Measurements from ENCODE around the gene PARD3. TPM values are rescaled to one million over a fixed set of nuclear protein-coding genes. Genes with fewer than 3 reads are reported as not detected.

The PARD3 gene
- total and polyA plus RNA-seq, 4 experiments from 2014 or later = 0.13 to 0.25 TPM; not detected in 2

- intact Hi-C loops (cut with micrococcal nuclease) = no loop called here
- Mint-ChIP-seq H3K27ac (no peak overlapping the region), H3K4me1 (no peaks in the 10 kb centered on the region), H3K36me3 (no peaks in the 10 kb centered on the region), H3K4me3 (no peak overlapping the region), H3K9me3 (peaks cover 0 to 2% (median 0%) of the 10 kb centered on the region in 8 donors), H3K27me3 (peaks cover under 1 to 2% of the 10 kb centered on the region in 2 donors)
- ChIA-PET CTCF (ENCODE audit: partially characterized antibody) (no interaction called here), POLR2A (ENCODE audit: partially characterized antibody) (no interaction called here)
- H3K9me3 ChIP-seq (ENCODE audit: control insufficient read depth in 1 of 2, low read length in 2 of 2) = no peaks in the 10 kb centered on the region
- no peak for DNase-seq
- no peaks in the 10 kb centered on the region for H3K27me3 ChIP-seq (ENCODE audit: insufficient read depth, low read length)
- no peak overlapping the region for H3K27ac ChIP-seq (ENCODE audit: low read depth, low read length)
- no peaks in the 10 kb centered on the region for H3K4me1 ChIP-seq (ENCODE audit: insufficient read depth, low read length)
- no peak overlapping the region for H3K4me3 ChIP-seq (ENCODE audit: low read length in 2 of 2)
- H3K36me3 ChIP-seq (ENCODE audit: insufficient read depth, low read length) = no peaks in the 10 kb centered on the region
Observed at GRCh38 chr10:34835908-34836508, 20.9 kb upstream of the PARD3 start.

- intact Hi-C loops (cut with micrococcal nuclease) = no loop called here
- H3K4me3 ChIP-seq (ENCODE audit: low read length in 2 of 2) = no peak overlapping the region
- Mint-ChIP-seq H3K4me3 (no peak overlapping the region), H3K36me3 (no peaks in the 10 kb centered on the region), H3K9me3 (peaks cover 0 to 2% (median 0%) of the 10 kb centered on the region in 8 donors), H3K4me1 (peaks cover 3 to 7% (median 5%) of the 10 kb centered on the region in 4 donors), H3K27ac (no peak overlapping the region), H3K27me3 (peaks cover 0 to 2% of the 10 kb centered on the region in 2 donors)
- H3K27ac ChIP-seq (ENCODE audit: low read depth, low read length) = no peak overlapping the region
- POLR2A ChIA-PET (ENCODE audit: partially characterized antibody) = no interaction called here
- H3K36me3 ChIP-seq (ENCODE audit: insufficient read depth, low read length) = no peaks in the 10 kb centered on the region
- no peak for DNase-seq
- CTCF ChIA-PET (ENCODE audit: partially characterized antibody) = no interaction called here
- H3K9me3 ChIP-seq (ENCODE audit: control insufficient read depth in 1 of 2, low read length in 2 of 2) = no peaks in the 10 kb centered on the region
- H3K4me1 ChIP-seq (ENCODE audit: insufficient read depth, low read length) = no peaks in the 10 kb centered on the region
- no peaks in the 10 kb centered on the region for H3K27me3 ChIP-seq (ENCODE audit: insufficient read depth, low read length)
Observed at GRCh38 chr10:34834274-34834673, 19.2 kb upstream of the PARD3 start.

GRCh38 chr10:34830217-34830822, 15.2 kb upstream of the PARD3 start:
- ChIA-PET POLR2A (ENCODE audit: partially characterized antibody) (no interaction called here), CTCF (ENCODE audit: partially characterized antibody) (no interaction called here)
- H3K36me3 Mint-ChIP-seq = no peaks in the 10 kb centered on the region
- peaks cover 3 to 7% (median 6%) of the 10 kb centered on the region in 4 donors for H3K4me1 Mint-ChIP-seq
- peaks cover 4% of the 10 kb centered on the region in 2 donors for H3K27me3 Mint-ChIP-seq
- intact Hi-C loops (cut with micrococcal nuclease) = no loop called here
- no peak for DNase-seq
- no peak overlapping the region for H3K27ac ChIP-seq (ENCODE audit: low read depth, low read length)
- no peaks in the 10 kb centered on the region for H3K9me3 Mint-ChIP-seq
- no peaks in the 10 kb centered on the region for H3K9me3 ChIP-seq (ENCODE audit: control insufficient read depth in 1 of 2, low read length in 2 of 2)
- H3K4me3 ChIP-seq (ENCODE audit: low read length in 2 of 2) = no peak overlapping the region
- no peaks in the 10 kb centered on the region for H3K27me3 ChIP-seq (ENCODE audit: insufficient read depth, low read length)
- no peak overlapping the region for H3K27ac Mint-ChIP-seq
- H3K36me3 ChIP-seq (ENCODE audit: insufficient read depth, low read length) = no peaks in the 10 kb centered on the region
- H3K4me1 ChIP-seq (ENCODE audit: insufficient read depth, low read length) = no peaks in the 10 kb centered on the region
- no peak overlapping the region for H3K4me3 Mint-ChIP-seq

- intact Hi-C loops (cut with micrococcal nuclease) = no loop called here
- CTCF ChIA-PET (ENCODE audit: partially characterized antibody) = no interaction called here
- no peaks in the 10 kb centered on the region for H3K4me1 ChIP-seq (ENCODE audit: insufficient read depth, low read length)
- no peak for DNase-seq
- Mint-ChIP-seq H3K9me3 (peaks cover 0 to 4% (median 0%) of the 10 kb centered on the region in 8 donors), H3K4me3 (no peak overlapping the region), H3K27me3 (peaks cover 4% of the 10 kb centered on the region in 2 donors), H3K27ac (no peak overlapping the region), H3K36me3 (no peaks in the 10 kb centered on the region), H3K4me1 (peaks cover 3 to 8% (median 6%) of the 10 kb centered on the region in 4 donors)
- no peaks in the 10 kb centered on the region for H3K9me3 ChIP-seq (ENCODE audit: control insufficient read depth in 1 of 2, low read length in 2 of 2)
- no peaks in the 10 kb centered on the region for H3K27me3 ChIP-seq (ENCODE audit: insufficient read depth, low read length)
- H3K4me3 ChIP-seq (ENCODE audit: low read length in 2 of 2) = no peak overlapping the region
- POLR2A ChIA-PET (ENCODE audit: partially characterized antibody) = no interaction called here
- no peak overlapping the region for H3K27ac ChIP-seq (ENCODE audit: low read depth, low read length)
- no peaks in the 10 kb centered on the region for H3K36me3 ChIP-seq (ENCODE audit: insufficient read depth, low read length)
Observed at GRCh38 chr10:34826857-34827766, 12.0 kb upstream of the PARD3 start.

- DNase-seq = no peak
- no peaks in the 10 kb centered on the region for H3K27me3 ChIP-seq (ENCODE audit: insufficient read depth, low read length)
- Mint-ChIP-seq H3K9me3 (peaks cover 0 to 4% (median 0%) of the 10 kb centered on the region in 8 donors), H3K36me3 (no peaks in the 10 kb centered on the region), H3K27ac (no peak overlapping the region), H3K27me3 (peaks cover 4% of the 10 kb centered on the region in 2 donors), H3K4me1 (peaks cover 3 to 8% (median 6%) of the 10 kb centered on the region in 4 donors), H3K4me3 (no peak overlapping the region)
- H3K4me1 ChIP-seq (ENCODE audit: insufficient read depth, low read length) = no peaks in the 10 kb centered on the region
- H3K9me3 ChIP-seq (ENCODE audit: control insufficient read depth in 1 of 2, low read length in 2 of 2) = no peaks in the 10 kb centered on the region
- no peak overlapping the region for H3K4me3 ChIP-seq (ENCODE audit: low read length in 2 of 2)
- no peak overlapping the region for H3K27ac ChIP-seq (ENCODE audit: low read depth, low read length)
- intact Hi-C loops (cut with micrococcal nuclease) = no loop called here
- CTCF ChIA-PET (ENCODE audit: partially characterized antibody) = no interaction called here
- H3K36me3 ChIP-seq (ENCODE audit: insufficient read depth, low read length) = no peaks in the 10 kb centered on the region
- POLR2A ChIA-PET (ENCODE audit: partially characterized antibody) = no interaction called here
Observed at GRCh38 chr10:34826221-34826620, 11.1 kb upstream of the PARD3 start.

- Mint-ChIP-seq H3K36me3 (no peaks in the 10 kb centered on the region), H3K9me3 (peaks cover 0 to 4% (median 0%) of the 10 kb centered on the region in 8 donors), H3K4me1 (peaks cover 3 to 7% (median 4%) of the 10 kb centered on the region in 4 donors), H3K27me3 (peaks cover 4% of the 10 kb centered on the region in 2 donors), H3K4me3 (no peak overlapping the region), H3K27ac (no peak overlapping the region)
- ChIA-PET POLR2A (ENCODE audit: partially characterized antibody) (no interaction called here), CTCF (ENCODE audit: partially characterized antibody) (no interaction called here)
- Histone ChIP-seq H3K27me3 (ENCODE audit: insufficient read depth, low read length) (no peaks in the 10 kb centered on the region), H3K9me3 (ENCODE audit: control insufficient read depth in 1 of 2, low read length in 2 of 2) (no peaks in the 10 kb centered on the region), H3K4me1 (ENCODE audit: insufficient read depth, low read length) (no peaks in the 10 kb centered on the region), H3K27ac (ENCODE audit: low read depth, low read length) (no peak overlapping the region), H3K4me3 (ENCODE audit: low read length in 2 of 2) (no peak overlapping the region), H3K36me3 (ENCODE audit: insufficient read depth, low read length) (no peaks in the 10 kb centered on the region)
- DNase-seq = no peak
- intact Hi-C loops (cut with micrococcal nuclease) = no loop called here
Observed at GRCh38 chr10:34825414-34825813, 10.3 kb upstream of the PARD3 start.

GRCh38 chr10:34824870-34825269, 9.8 kb upstream of the PARD3 start:
- peaks cover 0 to 4% (median 0%) of the 10 kb centered on the region in 8 donors for H3K9me3 Mint-ChIP-seq
- Histone ChIP-seq H3K27me3 (ENCODE audit: insufficient read depth, low read length) (no peaks in the 10 kb centered on the region), H3K4me1 (ENCODE audit: insufficient read depth, low read length) (no peaks in the 10 kb centered on the region), H3K4me3 (ENCODE audit: low read length in 2 of 2) (no peak overlapping the region), H3K27ac (ENCODE audit: low read depth, low read length) (no peak overlapping the region), H3K36me3 (ENCODE audit: insufficient read depth, low read length) (no peaks in the 10 kb centered on the region), H3K9me3 (ENCODE audit: control insufficient read depth in 1 of 2, low read length in 2 of 2) (no peaks in the 10 kb centered on the region)
- H3K27ac Mint-ChIP-seq = no peak overlapping the region
- DNase-seq = no peak
- no peaks in the 10 kb centered on the region for H3K36me3 Mint-ChIP-seq
- no peak overlapping the region for H3K4me3 Mint-ChIP-seq
- peaks cover 0 to 3% (median 0%) of the 10 kb centered on the region in 4 donors for H3K4me1 Mint-ChIP-seq
- H3K27me3 Mint-ChIP-seq = peaks cover 4% of the 10 kb centered on the region in 2 donors
- ChIA-PET POLR2A (ENCODE audit: partially characterized antibody) (no interaction called here), CTCF (ENCODE audit: partially characterized antibody) (no interaction called here)
- intact Hi-C loops (cut with micrococcal nuclease) = no loop called here

Data from CD4-positive, alpha-beta memory T cell (primary cell).